Parathyroid adenoma (tissue), 2 donors: ENCODE measurements around the gene CAMK1G.

Experiments
- H2AFZ ChIP-seq: fragments of 300-600 bp; sonication (generic); one replicate; pipeline ENCODE4 v1.7.0; 2017; ENCODE audit warnings: antibody characterized with exemption, mild to moderate bottlenecking
- H3K27ac ChIP-seq: fragments of 300-600 bp; sonication (generic); one replicate; pipeline ENCODE4 v1.7.0; 2017
- H3K27me3 ChIP-seq: fragments of 300-600 bp; sonication (generic); one replicate; pipeline ENCODE4 v1.7.0; 2017; ENCODE audit warnings: low read length; ENCODE audit not compliant: control insufficient read depth, insufficient read depth
- H3K36me3 ChIP-seq: fragments of 300-600 bp; sonication (generic); one replicate; pipeline ENCODE4 v1.7.0; 2017; ENCODE audit warnings: low read length; ENCODE audit not compliant: control insufficient read depth, insufficient read depth
- H3K4me1 ChIP-seq: fragments of 300-600 bp; sonication (generic); one replicate; pipeline ENCODE4 v1.7.0; 2017; ENCODE audit warnings: control low read depth
- H3K4me2 ChIP-seq: fragments of 300-600 bp; sonication (generic); one replicate; pipeline ENCODE4 v1.7.0; 2017; ENCODE audit warnings: low read length
- H3K4me3 ChIP-seq: fragments of 300-600 bp; sonication (generic); one replicate; pipeline ENCODE4 v1.7.0; 2017; ENCODE audit warnings: low read depth, low read length
- H3K79me2 ChIP-seq: fragments of 300-600 bp; sonication (generic); one replicate; pipeline ENCODE4 v1.7.0; 2017; ENCODE audit warnings: control low read depth
- H3K9ac ChIP-seq: fragments of 300-600 bp; sonication (generic); one replicate; pipeline ENCODE4 v1.7.0; 2017; ENCODE audit warnings: mild to moderate bottlenecking
- H3K9me3 ChIP-seq: fragments of 300-600 bp; sonication (generic); one replicate; pipeline ENCODE4 v1.7.0; 2017; ENCODE audit warnings: low read length; ENCODE audit not compliant: control insufficient read depth
- CTCF ChIP-seq: fragments of 300-600 bp; sonication (generic); IDR thresholded peaks from one replicate; pipeline ENCODE4 v1.7.0; 2017; ENCODE audit warnings: antibody characterized with exemption, mild to moderate bottlenecking
- donor health status: primary hyperparathyroidism.

CAMK1G gene

GRCh38 chr1:209547626-209548025 is 35.9 kb upstream of the CAMK1G start:
- Histone ChIP-seq H3K9me3 (no peaks in the 10 kb centered on the region), H3K27me3 (no peaks in the 10 kb centered on the region), H3K36me3 (no peaks in the 10 kb centered on the region), H3K79me2 (no peaks in the 10 kb centered on the region), H3K27ac (no peak overlapping the region), H3K4me2 (no peak overlapping the region), H3K9ac (no peak overlapping the region), H2AFZ (no peak overlapping the region), H3K4me3 (no peak overlapping the region), H3K4me1 (no peaks in the 10 kb centered on the region)
- no peak for TF ChIP-seq CTCF

- no peak overlapping the region for H3K4me2 ChIP-seq
- no peak for TF ChIP-seq CTCF
- H3K36me3 ChIP-seq = no peaks in the 10 kb centered on the region
- H3K4me3 ChIP-seq = no peak overlapping the region
- H3K4me1 ChIP-seq = no peaks in the 10 kb centered on the region
- no peaks in the 10 kb centered on the region for H3K27me3 ChIP-seq
- no peaks in the 10 kb centered on the region for H3K79me2 ChIP-seq
- no peak overlapping the region for H3K27ac ChIP-seq
- H3K9ac ChIP-seq = no peak overlapping the region
- no peaks in the 10 kb centered on the region for H3K9me3 ChIP-seq
- no peak overlapping the region for H2AFZ ChIP-seq
Observed at GRCh38 chr1:209549443-209550205, 33.9 kb upstream of the CAMK1G start.

GRCh38 chr1:209550519-209550918 is 33.0 kb upstream of the CAMK1G start:
- Histone ChIP-seq H3K4me2 (no peak overlapping the region), H3K9me3 (no peaks in the 10 kb centered on the region), H3K9ac (no peak overlapping the region), H3K27me3 (no peaks in the 10 kb centered on the region), H3K4me1 (no peaks in the 10 kb centered on the region), H3K36me3 (no peaks in the 10 kb centered on the region), H3K79me2 (no peaks in the 10 kb centered on the region), H2AFZ (no peak overlapping the region), H3K27ac (no peak overlapping the region), H3K4me3 (no peak overlapping the region)
- no peak for TF ChIP-seq CTCF

- Histone ChIP-seq H3K9ac (no peak overlapping the region), H3K9me3 (no peaks in the 10 kb centered on the region), H3K27me3 (no peaks in the 10 kb centered on the region), H3K36me3 (no peaks in the 10 kb centered on the region), H3K4me1 (no peaks in the 10 kb centered on the region), H3K27ac (no peak overlapping the region), H3K4me2 (no peak overlapping the region), H2AFZ (no peak overlapping the region), H3K79me2 (no peaks in the 10 kb centered on the region), H3K4me3 (no peak overlapping the region)
- no peak for TF ChIP-seq CTCF
Observed at GRCh38 chr1:209552406-209553264, 30.9 kb upstream of the CAMK1G start.
